ENCODE results near the gene ATAD3B.
"Not testable (repeated sequence)": the region's sequence is repeated elsewhere in the genome, so short reads cannot be mapped to it uniquely, and the experiment has no call there.

ATAD3B gene

GRCh38 chr1:1529936-1530335, 58.4 kb downstream of the ATAD3B start:
- no peaks in the 10 kb centered on the region for H3K79me2 ChIP-seq (ENCODE audit: insufficient read depth, low read depth)
- no peaks in the 10 kb centered on the region for H4K20me1 ChIP-seq (ENCODE audit: insufficient read depth)
- H2AFZ ChIP-seq (ENCODE audit: low read depth): no peak overlapping the region
- H3K36me3 ChIP-seq (ENCODE audit: insufficient read depth): peaks cover 6% of the 10 kb centered on the region; the same call in 1 of the 2 replicates
- H3K4me2 ChIP-seq: no peak overlapping the region
- H3K4me3 ChIP-seq (IDR thresholded peaks at IDR 0.05; ENCODE audit: insufficient read depth, low read depth, low read length): no peak overlapping the region
- no peaks in the 10 kb centered on the region for H3K4me1 ChIP-seq (ENCODE audit: low read depth, poor library complexity, severe bottlenecking)
- no peaks in the 10 kb centered on the region for H3K27me3 ChIP-seq (ENCODE audit: insufficient read depth, low read depth)
- no peak overlapping the region for H3K27ac ChIP-seq
- no peak overlapping the region for H3K9ac ChIP-seq
- no peak for TF ChIP-seq CTCF (conservative IDR thresholded peaks at IDR 0.05; ENCODE audit: low read depth, low read length)

GRCh38 chr1:1531947-1532346, 60.4 kb downstream of the ATAD3B start:
- no peaks in the 10 kb centered on the region for H3K79me2 ChIP-seq (ENCODE audit: insufficient read depth, low read depth)
- TF ChIP-seq CTCF (conservative IDR thresholded peaks at IDR 0.05; ENCODE audit: low read depth, low read length): no peak
- H4K20me1 ChIP-seq (ENCODE audit: insufficient read depth): no peaks in the 10 kb centered on the region
- no peak overlapping the region for H2AFZ ChIP-seq (ENCODE audit: low read depth)
- H3K27me3 ChIP-seq (ENCODE audit: insufficient read depth, low read depth): no peaks in the 10 kb centered on the region
- H3K9ac ChIP-seq: no peak overlapping the region
- H3K27ac ChIP-seq: no peak overlapping the region
- H3K4me1 ChIP-seq (ENCODE audit: low read depth, poor library complexity, severe bottlenecking): no peaks in the 10 kb centered on the region
- peaks cover 6% of the 10 kb centered on the region; the same call in 1 of the 2 replicates for H3K36me3 ChIP-seq (ENCODE audit: insufficient read depth)
- H3K4me2 ChIP-seq: no peak overlapping the region
- H3K4me3 ChIP-seq (IDR thresholded peaks at IDR 0.05; ENCODE audit: insufficient read depth, low read depth, low read length): no peak overlapping the region

- H3K4me2 ChIP-seq; H3K4me1 ChIP-seq (ENCODE audit: low read depth, poor library complexity, severe bottlenecking); H3K79me2 ChIP-seq (ENCODE audit: insufficient read depth, low read depth); H3K27ac ChIP-seq; H3K4me3 ChIP-seq (IDR thresholded peaks at IDR 0.05; ENCODE audit: insufficient read depth, low read depth, low read length); H2AFZ ChIP-seq (ENCODE audit: low read depth); H3K36me3 ChIP-seq (ENCODE audit: insufficient read depth); H4K20me1 ChIP-seq (ENCODE audit: insufficient read depth); H3K9ac ChIP-seq; H3K27me3 ChIP-seq (ENCODE audit: insufficient read depth, low read depth): not testable (repeated sequence)
Observed at GRCh38 chr1:1533176-1533893, 61.8 kb downstream of the ATAD3B start.

GRCh38 chr1:1533894-1534291, 62.3 kb downstream of the ATAD3B start:
- not testable (repeated sequence) for H3K9ac ChIP-seq; H2AFZ ChIP-seq (ENCODE audit: low read depth); H3K27me3 ChIP-seq (ENCODE audit: insufficient read depth, low read depth); H3K36me3 ChIP-seq (ENCODE audit: insufficient read depth); H3K4me2 ChIP-seq; H3K79me2 ChIP-seq (ENCODE audit: insufficient read depth, low read depth); H3K27ac ChIP-seq; H3K4me3 ChIP-seq (IDR thresholded peaks at IDR 0.05; ENCODE audit: insufficient read depth, low read depth, low read length); H3K4me1 ChIP-seq (ENCODE audit: low read depth, poor library complexity, severe bottlenecking); H4K20me1 ChIP-seq (ENCODE audit: insufficient read depth)

GRCh38 chr1:1534401-1535154, 63.0 kb downstream of the ATAD3B start:
- TF ChIP-seq CTCF (conservative IDR thresholded peaks at IDR 0.05; ENCODE audit: low read depth, low read length): no peak
- Histone ChIP-seq H4K20me1 (ENCODE audit: insufficient read depth) (no peaks in the 10 kb centered on the region), H3K79me2 (ENCODE audit: insufficient read depth, low read depth) (no peaks in the 10 kb centered on the region), H2AFZ (ENCODE audit: low read depth) (no peak overlapping the region), H3K4me1 (ENCODE audit: low read depth, poor library complexity, severe bottlenecking) (no peaks in the 10 kb centered on the region), H3K27me3 (ENCODE audit: insufficient read depth, low read depth) (no peaks in the 10 kb centered on the region), H3K27ac (no peak overlapping the region), H3K4me3 (IDR thresholded peaks at IDR 0.05; ENCODE audit: insufficient read depth, low read depth, low read length) (no peak overlapping the region), H3K9ac (no peak overlapping the region), H3K36me3 (ENCODE audit: insufficient read depth) (no peaks in the 10 kb centered on the region), H3K4me2 (no peak overlapping the region)
